ENCODE data around the gene PRM2.

The PRM2 gene

DNA sequence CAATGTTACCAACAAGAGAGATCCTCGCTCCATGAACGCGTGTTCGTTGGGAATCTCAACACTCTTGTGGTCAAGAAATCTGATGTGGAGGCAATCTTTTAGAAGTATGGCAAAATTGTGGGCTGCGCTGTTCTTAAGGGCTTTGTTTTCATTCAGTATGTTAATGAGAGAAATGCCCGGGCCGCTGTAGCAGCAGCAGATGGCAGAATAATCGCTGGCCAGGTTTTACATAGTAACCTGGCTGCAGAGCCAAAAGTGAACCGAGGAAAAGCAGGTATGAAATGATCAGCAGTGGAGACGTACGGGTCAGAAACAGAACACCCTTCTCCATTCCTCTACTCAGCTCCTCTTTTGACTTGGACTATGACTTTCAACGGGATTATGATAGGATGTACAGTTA, 33.6 kb downstream of the PRM2 start:
- no peak for DNase-seq

DNA sequence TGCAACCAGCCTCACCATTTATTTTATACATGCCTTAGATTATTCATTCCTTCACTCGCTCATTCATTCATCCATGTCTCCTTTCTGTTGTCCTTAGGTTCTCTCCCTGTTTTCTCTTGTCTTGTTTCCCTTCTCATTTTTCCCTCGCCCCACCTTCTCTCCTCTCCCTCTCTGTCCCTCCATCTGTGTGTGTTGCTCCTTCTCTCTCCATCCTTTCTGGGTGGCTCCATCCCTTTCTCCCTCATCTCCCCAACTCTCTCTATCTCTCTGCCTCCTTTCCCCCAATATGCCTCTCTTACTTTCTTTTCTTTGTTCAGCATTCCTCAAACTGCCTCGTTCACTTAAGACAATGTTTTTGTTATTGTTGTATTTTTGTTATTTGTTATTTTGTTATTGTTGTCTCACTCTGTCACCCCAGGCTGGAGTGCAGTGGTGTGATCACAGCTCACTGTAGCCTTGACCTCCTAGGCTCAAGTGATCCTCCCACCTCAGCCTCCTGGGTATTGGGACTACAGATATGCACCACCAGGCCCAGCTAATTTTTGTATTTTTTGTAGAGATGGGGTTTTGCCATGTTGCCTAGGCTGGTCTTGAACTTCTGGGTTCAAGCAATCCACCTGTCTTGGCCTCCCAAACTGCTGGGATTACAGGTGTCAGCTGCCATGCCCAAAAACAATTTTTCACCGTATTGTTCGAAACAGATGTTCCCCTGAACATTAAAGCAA, 34.6 kb downstream of the PRM2 start:
- DNase-seq = no peak

DNA sequence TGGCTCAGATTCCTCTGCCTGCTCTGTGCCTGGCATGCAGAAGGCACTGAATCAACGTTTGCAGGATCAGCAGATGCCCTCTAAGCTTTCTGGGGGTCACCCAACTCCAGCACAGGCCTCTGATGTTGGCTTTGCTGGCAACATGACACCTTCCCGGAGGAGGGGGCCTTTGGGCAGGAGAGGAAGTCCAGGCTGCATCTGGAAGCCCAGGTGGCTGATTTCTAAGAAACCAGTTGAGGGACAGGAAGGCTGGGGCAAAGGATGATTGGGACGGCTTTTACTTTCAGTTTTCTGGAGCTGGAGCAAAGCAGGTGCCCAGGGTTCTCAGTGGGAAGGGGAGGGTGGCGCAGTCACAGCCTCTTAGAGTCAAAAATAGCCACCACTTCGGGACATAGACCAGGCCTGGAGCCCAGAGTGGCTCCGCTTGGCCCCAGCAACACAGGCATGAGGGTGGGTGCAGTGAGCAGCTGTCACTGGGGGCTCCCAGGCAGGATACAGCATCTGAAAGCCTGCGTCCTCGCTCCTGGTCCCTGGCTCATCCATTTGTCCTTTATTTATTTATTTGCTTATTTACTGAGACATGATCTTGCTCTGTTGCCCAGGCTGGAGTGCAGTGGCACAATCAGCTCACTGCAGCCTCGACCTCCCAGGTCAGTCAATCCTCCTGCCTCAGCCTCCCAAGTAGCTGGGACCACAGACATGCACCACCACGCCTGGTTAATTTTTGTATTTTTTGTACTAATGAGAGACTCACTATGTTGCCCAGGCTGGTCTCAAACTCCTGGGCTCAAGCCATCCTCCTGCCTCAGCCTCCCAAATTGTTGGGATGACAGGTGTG, 35.4 kb downstream of the PRM2 start:
- no peak for DNase-seq

DNA sequence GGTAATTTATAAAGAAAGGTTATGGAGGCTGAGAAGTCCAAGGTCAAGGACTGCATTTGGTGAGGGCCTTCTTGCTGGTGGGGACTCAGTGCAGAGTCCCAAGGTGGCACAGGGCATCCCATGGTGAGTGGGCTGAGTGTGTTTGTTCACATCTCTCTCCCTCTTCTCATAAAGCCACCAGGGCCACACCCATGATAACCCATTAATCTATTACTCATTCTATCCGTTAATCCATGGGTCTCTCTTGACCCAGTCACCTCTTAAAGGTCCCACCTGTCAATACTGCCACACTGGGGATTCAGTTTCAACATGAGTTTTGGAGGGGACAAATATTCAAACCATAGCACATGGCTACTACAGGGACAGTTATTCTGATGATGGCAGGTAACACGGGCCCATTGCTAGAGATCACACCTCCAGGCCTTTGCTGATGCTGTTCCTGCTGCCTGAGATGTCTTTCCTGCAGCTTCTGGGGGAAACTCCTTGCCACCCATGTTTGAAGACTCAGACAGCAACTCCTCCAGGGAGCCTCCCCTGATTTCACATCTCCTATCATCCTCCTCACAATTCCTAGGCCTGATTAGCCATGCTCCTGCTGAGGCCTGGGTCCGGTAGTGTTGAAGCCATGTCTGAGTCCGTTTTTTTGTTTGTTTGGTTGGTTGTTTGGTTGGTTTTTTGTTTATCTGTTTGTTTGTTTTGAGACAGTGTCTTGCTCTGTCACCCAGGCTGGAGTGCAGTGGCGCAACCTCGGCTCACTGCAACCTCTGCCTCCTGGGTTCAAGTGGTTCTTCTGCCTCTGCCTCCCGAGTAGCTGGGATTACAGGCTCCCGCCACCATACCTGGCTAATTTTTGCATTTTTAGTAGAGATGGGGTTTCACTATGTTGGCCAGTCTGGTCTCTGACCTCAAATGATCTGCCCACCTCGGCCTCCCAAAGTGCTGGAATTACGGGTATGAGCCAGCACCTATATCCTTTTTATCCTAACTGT, 36.3 kb downstream of the PRM2 start:
- no peak for DNase-seq

DNA sequence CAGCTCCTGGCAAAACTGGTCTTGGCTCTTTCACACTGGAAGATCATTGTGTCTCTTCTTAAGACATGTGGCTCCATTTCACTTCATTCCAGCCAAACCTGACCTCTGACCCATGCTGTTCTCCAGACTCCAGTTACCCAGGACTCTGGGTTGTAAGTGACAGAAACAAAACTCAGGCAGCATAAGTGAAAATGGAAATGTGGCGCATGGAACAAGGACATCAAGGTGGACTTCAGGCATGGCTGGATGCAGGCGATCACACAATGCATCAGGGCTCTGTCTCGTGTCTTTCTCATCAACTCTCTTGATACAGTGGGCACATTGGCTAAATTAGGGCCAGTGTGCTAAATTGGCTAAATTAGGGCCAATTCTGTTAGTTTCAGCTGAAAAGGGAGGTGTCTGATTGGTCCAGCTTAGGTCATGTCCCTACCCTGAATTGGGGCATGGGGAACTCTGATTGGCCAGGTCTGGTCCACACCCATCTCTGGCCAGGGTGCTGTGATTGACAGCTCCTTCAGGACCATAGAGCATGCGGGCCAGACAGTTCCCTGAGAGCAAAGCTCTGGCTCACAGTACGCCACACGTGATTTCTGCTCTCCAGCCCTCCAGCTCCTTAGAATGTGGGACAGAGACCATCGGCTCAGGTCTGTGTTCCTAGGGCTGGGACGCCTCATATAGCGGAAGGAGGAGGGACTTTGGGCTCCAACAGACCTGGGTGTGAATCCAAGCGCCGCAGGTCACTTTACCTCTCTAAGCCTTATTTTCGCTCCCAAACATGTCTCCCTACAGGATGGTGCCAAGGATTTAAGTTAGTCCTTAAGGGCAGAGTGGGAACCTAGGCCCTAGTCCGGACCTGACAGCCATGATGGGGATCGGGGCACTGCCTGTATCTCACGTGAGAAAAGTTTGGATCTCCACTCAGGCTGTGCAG, 37.7 kb downstream of the PRM2 start:
- DNase-seq = no peak

DNA sequence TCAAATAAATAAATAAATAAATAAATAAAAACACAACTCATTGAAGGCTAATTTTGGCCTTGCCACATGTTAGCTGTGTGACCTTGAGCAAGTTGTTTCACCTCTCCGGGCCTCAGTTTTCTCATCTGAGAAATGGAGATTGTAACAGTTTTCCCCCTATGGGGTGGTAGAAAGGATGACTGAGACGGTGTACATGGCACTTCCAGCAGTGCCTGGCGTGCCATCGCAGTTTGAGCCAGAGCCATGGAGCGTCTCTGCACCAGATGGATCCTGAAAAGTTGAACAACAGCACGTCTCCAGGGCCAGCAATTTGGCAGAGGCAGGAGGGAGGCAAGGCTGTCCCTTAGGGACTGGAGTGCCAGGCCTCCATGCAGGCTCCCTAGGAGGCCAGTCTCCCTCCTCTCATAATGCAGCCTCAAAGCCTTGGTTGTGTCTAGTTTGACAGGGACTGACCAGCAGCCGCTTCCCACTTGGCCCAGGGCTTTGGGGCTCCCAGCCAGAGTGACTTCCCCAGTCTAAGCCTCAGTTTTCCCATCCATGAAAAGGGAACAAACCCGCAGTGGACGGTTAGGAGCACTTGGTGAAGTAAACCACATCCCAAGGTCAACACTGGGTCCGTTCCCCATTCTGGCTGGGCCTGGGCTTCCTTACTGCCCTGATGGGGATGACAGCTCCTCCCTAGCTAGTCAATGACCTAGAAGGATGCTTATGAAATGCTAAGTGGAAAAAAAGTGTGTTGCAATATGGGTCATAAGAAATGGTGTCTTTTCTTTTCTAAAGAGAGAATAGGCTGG, 39.6 kb downstream of the PRM2 start:
- DNase-seq = no peak

DNA sequence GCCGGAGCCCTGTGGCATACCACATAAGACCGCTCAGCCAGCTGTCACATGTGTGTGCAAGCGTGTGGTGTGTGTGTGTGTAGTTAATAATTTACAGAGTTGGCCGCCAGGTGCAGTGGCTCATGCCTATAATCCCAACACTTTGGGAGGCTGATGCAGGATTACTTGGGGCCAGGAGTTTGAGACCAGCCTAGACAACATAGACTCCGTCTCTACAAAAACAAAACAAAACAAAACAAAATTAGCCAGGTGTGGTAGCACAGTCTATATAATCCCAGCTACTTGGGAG, 40.6 kb downstream of the PRM2 start:
- DNase-seq = no peak

DNA sequence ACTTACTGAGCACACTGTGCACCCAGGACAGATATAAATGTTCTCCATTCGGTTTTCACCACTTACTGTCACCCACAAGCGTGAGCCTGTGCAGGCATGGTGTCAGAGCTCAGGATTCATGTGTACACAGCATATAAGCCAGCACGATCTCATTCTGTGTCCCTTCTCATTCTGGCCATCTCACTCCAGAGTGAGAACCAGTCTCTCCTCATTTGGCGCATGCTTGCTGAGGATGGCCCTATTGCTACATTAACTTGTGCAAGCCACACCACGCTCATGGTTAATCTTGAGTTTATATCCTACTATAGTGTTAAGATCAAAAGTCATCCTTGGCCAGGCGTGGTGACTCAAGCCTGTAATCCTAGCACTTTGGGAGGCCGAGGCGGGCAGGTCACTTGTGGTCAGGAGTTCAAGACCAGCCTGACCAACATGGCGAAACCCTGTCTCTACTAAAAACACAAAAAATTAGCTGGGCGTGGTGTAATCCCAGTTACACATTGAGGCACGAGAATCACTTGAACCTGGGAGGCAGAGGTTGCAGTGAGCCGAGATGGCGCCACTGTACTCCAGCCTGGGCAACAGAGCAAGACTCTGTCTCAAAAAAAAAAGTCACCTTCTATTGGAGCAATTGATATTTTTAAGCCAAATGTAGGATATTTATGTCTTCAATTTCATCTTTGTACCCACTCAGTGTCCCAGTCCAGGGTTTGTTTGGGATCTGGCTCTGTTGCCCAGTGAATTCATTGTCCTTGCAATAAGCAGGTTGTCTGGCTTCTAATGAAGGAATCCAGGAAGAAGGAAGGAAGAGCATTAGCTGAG, 41.2 kb downstream of the PRM2 start:
- DNase-seq = no peak

DNA sequence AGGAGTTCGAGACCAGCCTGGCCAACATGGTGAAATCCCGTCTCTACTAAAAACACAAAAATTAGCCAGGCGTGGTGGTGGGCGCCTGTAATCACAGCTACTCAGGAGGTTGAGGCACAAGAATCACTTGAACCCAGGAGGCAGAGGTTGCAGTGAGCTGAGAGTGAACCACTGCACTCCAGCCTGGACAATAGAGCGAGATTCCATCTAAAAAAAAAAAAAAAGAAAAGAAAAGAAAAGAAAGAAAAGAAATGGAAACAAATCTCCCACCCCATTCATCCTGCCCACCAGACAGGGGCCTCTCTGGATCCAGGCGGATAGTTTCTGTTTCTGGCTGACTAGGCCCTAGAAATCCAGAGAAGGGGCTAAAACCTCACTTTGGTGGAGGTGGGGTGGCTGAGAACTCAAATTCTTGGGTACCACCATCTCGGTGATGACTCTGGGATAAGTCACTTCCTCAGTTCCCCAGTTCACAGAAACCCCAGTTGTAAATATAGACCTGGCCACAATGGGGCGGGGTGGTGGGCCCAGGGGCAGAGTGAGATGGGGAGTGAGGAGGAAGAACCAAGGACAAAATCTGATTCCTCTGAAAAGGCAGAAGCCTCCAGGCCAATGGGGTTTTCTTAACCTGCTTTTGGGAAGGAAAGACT, 42.4 kb downstream of the PRM2 start:
- no peak for DNase-seq

DNA sequence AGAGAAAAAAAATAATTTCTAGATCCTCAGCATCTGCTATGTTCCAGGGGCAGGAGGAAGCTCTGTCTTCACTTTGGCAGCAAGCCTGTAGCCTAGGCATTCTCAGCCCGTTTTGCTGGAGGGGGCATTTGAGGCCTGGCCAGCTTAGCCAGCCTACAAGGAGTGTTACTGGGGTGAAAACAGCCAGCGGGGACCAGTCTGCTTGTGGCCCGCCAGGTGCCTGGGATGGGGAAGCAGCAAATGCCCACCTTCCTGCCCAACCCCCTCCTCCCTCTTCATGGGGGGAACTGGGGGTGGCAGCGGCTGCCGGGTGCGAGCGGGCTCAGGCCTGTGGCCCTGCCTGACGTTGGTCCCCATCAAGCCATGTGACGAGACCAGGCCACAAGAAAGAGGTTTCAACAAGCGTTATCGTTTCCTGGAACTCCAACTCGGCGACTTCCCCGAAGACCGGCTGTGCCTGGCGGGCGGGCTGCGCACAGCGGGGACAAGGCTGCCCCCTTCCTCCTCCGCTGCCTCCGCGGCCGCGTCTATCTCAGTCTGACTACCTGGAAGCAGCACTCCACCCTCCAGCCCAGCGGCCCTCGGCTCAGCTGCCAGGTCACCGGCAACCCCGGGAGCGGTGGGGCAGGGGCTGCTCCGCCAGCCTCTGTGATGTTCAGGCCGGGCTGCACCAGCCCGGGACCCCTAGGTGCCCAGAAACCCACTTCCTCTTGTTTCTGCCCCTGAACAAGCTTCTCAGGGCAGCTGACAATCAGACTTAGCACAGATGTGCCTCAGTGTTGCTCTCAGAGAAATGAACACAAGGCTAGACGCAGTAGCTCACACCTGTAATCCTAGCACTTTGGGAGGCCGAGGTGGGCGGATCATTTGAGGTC, 43.2 kb downstream of the PRM2 start:
- no peak for DNase-seq

DNA sequence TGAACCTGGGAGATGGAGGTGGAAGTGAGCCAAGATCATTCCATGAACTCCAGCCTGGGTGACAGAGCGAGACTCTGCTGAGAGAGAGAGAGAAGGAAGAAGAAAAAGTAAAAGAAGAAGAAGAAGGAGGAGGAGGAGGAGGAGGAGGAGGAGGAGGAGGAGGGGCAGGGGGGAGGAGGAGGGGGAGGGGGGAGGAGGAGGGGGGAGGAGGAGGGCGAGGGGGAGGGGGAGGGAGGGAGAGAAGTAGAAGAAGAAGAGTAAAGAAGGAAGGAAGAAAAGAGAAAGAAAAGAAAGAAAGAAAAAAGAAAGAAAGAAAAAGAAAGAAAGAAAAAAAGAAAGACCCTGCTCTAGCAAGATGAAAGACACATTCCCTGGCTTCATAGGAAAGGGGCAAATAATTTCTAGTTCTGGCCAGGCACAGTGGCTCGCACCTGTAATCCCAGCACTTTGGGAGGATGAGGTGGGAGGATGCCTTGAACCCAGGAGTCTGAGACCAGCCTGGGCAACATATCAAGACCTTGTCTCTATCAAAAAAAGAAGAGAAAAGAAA, 43.9 kb downstream of the PRM2 start:
- DNase-seq = no peak

DNA sequence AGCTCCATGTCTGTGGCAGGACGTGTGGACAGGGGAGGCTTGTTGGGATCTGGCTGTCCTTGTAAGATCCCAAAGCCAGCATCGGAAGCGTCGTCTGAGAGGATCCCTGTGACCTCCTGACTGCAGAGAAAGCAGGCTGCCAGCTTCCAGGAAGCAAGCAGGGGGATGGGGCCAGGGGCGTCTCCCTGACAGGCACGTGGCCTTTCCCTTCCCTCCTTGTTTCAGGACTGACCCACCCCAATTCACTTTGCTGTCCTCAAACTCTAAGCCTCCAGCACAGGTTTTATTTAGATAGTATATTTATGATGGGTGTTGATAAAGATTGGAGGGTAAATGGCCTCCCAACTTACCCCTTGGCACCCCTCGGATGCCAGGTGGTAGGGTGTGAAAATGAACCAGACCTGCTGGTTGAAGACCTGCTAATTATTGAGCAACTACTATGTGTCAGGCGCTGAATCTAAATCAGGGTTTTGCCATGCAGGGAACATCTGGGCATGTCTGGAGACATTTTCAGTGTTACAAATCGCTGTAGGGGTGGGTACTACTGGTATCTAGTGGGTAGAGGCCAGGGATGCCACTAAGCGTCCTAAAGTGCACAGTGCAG, 44.8 kb downstream of the PRM2 start:
- no peak for DNase-seq

DNA sequence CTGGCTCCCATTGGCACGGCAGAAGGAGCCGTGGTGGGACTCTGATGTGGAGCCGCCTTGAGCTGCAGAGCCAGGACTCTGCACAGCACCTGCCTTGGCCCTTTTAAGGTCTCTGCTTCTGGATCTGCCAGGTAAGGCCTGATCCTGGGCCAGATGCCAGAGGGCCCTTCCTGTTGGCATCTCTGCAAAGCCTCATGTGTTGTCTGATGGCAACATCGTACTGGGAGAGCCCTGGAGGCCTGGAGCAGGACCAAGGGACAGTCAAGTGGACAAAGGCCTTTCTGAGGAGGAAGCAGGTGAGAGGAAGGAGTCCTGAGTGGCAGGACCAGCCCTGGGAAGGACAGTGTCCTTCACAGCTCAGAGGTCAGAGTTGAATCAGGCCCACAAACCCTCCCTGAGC, 46.4 kb downstream of the PRM2 start:
- DNase-seq = no peak

DNA sequence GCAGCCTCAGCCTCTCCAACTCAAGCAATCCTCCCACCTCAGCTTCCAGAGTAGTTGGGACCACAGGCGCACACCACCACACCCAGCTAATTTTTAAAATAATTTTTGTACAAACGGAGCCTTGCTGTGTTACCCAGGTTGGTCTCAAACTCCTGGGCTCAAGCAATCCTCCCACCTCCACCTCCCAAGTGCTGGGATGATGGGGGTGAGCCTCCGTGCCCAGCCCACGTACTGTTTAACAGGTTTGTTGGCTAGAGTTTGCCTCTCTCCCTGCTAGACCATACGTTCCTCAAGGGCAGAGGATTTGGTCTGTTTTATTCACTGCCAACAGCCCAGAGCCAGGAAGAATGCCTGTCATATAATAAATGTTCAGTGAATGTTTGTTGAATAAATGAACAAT, 46.8 kb downstream of the PRM2 start:
- DNase-seq = no peak

DNA sequence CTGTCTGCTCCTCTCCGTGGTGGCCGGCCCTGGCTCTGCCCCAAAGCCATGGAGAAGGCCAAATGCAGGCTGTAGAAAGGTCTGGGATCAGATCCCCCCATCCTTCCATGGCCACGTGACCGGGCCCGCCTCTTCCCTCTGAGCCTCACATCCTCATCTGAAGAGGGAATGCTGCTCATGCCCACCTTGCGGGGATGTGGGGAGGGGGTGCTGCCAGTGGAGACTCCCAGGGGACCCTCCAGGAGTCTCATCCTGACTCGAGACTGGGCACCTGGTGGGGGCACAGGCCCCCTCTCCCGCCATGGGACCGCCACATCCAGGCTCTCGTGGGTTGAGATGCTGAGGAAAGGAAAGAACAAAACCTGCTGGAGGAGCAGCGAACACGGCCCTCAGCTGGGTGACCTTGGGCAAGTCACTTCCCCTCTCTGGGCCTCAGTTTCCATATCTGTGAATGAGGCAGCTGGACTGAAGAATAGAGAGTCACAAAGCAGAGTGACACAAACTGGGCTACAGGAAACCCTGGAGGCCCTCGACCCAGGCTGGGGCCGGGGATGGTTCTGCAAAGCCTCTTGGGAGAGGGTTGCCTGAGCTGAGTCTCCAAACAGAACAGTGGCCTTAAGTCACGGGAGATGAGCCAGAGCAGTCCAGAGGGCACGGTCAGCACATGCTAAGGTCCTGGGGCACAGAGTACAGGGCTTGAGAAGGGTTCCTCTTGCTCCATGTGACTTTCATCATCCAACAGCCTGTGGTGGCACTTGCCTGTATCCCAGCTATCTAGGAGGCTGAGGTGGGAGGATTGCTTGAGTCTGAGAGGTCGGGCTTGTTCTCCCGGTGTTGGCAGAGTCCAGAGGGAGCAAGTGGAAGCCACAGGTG, 50.4 kb downstream of the PRM2 start:
- DNase-seq = no peak
